HEK293 (cell line): ENCODE measurements around the gene SERPINA12.

Experiments used
- CTCF ChIA-PET: fragments of 350-600 bp; formaldehyde crosslinking; extraction: SDS; loops from one replicate; lab custom pipeline; 2021; ENCODE audit warnings: antibody characterized with exemption; lab: Yijun Ruan, JAX
- POLR2A ChIA-PET: fragments of 300-600 bp; formaldehyde crosslinking; extraction: SDS; loops from one replicate; lab custom pipeline; 2020; ENCODE audit warnings: antibody characterized with exemption, inconsistent platforms; lab: Yijun Ruan, JAX
- H3K27ac ChIP-seq: fragments of 200-500 bp; sonication (Bioruptor generic); 2 replicates; pipeline ENCODE4 v1.5.1; 2014; ENCODE audit warnings: low read depth, low read length, control low read depth, inconsistent platforms; ENCODE audit errors: extremely low read depth
- H3K36me3 ChIP-seq, 2 experiments: fragments of 200-500 bp in 1 of 2; sonication (Bioruptor generic) in 1 of 2; 1 replicate in 1 of 2; 2 replicates in 1 of 2; pipeline ENCODE4 v1.5.1; 2014 to 2017; ENCODE audit warnings: inconsistent platforms in 2 of 2, low read length in 2 of 2; ENCODE audit not compliant: control insufficient read depth in 2 of 2, insufficient read depth in 1 of 2
- H3K4me1 ChIP-seq: fragments of 200-500 bp; sonication (Bioruptor generic); 2 replicates; pipeline ENCODE4 v1.5.1; 2014; ENCODE audit warnings: mild to moderate bottlenecking, low read length, inconsistent platforms; ENCODE audit not compliant: control insufficient read depth, insufficient read depth
- H3K4me3 ChIP-seq: 2 replicates; pipeline ENCODE4 v1.5.1; 2011; ENCODE audit warnings: low read depth, mild to moderate bottlenecking, control low read depth, low read length, moderate library complexity
- H3K9me3 ChIP-seq: fragments of 200-500 bp; sonication (Bioruptor generic); 2 replicates; pipeline ENCODE4 v1.5.1; 2014; ENCODE audit warnings: low read depth, low read length, inconsistent platforms; ENCODE audit not compliant: control insufficient read depth, insufficient read depth
- BCL6B ChIP-seq: fragments of 450-650 bp; formaldehyde crosslinking; IDR thresholded peaks from 2 replicates; pipeline ENCODE4 v1.5.1; 2017; ENCODE audit warnings: missing biosample characterization, missing genetic modification characterization
- EGR2 ChIP-seq: fragments of 450-650 bp; formaldehyde crosslinking; IDR thresholded peaks from 2 replicates; pipeline ENCODE4 v1.5.1; 2016; ENCODE audit warnings: low read depth, missing biosample characterization, missing genetic modification characterization
- KLF1 ChIP-seq: fragments of 450-650 bp; formaldehyde crosslinking; IDR thresholded peaks from 2 replicates; pipeline ENCODE4 v1.5.1; 2016; ENCODE audit warnings: missing biosample characterization, missing genetic modification characterization
- REST ChIP-seq: fragments of 450-650 bp; formaldehyde crosslinking; IDR thresholded peaks from 2 replicates; pipeline ENCODE4 v1.5.1; 2016; ENCODE audit warnings: missing biosample characterization, missing genetic modification characterization
- ZFHX2 ChIP-seq: fragments of 450-650 bp; formaldehyde crosslinking; conservative IDR thresholded peaks from 2 replicates; pipeline ENCODE4 v1.5.1; 2016; ENCODE audit warnings: missing biosample characterization, missing genetic modification characterization
- ZNF324 ChIP-seq: fragments of 450-650 bp; formaldehyde crosslinking; IDR thresholded peaks from 2 replicates; pipeline ENCODE4 v1.5.1; 2016; ENCODE audit warnings: missing biosample characterization, missing genetic modification characterization
- ZNF501 ChIP-seq: fragments of 450-650 bp; formaldehyde crosslinking; IDR thresholded peaks from 2 replicates; pipeline ENCODE4 v1.5.1; 2016; ENCODE audit warnings: missing biosample characterization, missing genetic modification characterization
- ZNF518A ChIP-seq: fragments of 450-650 bp; formaldehyde crosslinking; conservative IDR thresholded peaks from 2 replicates; pipeline ENCODE4 v1.5.1; 2016; ENCODE audit warnings: low read depth, missing biosample characterization, missing genetic modification characterization
- TF ChIP-seq, protein P1 (sequence below): fragments of 450-650 bp; formaldehyde crosslinking; IDR thresholded peaks from 2 replicates; pipeline ENCODE4 v1.5.1; 2016; ENCODE audit warnings: missing biosample characterization, missing genetic modification characterization
- TF ChIP-seq, protein P2 (sequence below): fragments of 450-650 bp; formaldehyde crosslinking; IDR thresholded peaks from 2 replicates; pipeline ENCODE4 v1.5.1; 2016; ENCODE audit warnings: missing biosample characterization, missing genetic modification characterization
- TF ChIP-seq, protein P3 (sequence below): fragments of 450-650 bp; formaldehyde crosslinking; IDR thresholded peaks from 2 replicates; pipeline ENCODE4 v1.5.1; 2016; ENCODE audit warnings: missing biosample characterization, missing genetic modification characterization

SERPINA12 gene

DNA sequence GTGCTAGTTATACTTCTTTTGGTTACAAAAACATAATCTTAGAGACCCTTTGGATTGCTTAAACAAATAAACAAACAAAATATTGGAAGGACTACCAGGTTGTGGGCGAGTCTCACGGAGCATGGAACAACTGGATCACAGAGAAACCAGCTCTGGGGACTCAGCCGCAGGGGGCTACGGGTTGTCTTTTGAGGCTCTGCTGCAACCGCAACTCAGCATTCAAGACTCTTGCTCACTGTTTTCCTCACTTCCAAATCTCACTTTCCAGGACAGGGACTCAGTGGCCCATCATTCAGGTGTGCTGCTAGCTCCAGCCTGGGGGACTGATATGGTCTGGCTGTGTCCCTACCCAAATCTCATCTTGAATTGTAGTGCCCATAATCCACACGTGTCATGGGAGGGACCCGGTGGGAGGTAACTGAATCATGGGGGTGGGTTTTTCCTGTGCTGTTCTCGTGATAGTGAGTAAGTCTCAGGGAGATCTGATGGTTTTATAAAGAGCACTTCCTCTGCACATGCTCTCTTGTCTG is 37.9 kb upstream of the SERPINA12 start (continued):
- TF ChIP-seq REST (tag by site-specific recombination) = no peak

DNA sequence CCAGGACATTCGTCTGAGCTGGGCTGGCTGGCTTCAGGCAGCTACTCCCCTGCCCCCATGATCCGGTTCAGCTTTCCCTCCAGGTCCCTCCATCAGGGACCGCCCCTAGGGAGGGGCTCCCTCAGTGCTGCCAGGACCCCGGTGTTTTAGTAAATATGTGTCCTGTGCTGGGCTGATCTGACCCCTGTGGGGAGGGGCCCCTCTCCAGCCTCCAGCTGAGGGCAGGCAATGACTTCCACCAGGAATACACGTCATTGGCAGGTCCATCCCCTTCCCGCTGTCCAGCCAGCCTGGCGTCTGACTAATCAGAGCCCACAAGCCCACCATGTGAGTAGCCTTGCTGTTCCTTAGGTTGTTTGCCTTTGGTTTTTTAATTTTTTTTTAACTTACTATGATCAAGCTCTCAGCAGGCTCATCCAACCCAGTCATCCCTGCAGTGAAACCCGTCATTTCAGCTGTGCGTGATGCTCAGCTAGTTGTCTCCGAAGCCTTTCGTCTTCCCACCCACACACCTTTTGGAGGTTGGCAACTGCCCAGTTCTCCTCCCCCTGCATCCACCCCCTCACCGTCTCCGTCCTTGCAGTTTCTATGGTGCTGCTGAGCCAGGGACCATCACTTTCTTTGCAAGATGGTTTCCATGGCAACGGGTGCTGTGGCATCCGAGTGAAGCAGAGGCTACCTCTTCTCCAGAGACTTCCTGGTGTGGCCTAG is 36.0 kb upstream of the SERPINA12 start:
- CTCF ChIA-PET = no interaction called here
- H3K4me3 ChIP-seq = no peak overlapping the region
- H3K27ac ChIP-seq = no peak overlapping the region
- POLR2A ChIA-PET = no interaction called here
- H3K4me1 ChIP-seq = no peaks in the 10 kb centered on the region
- H3K9me3 ChIP-seq = no peaks in the 10 kb centered on the region
- peak; percentile 37 for TF ChIP-seq ZFHX2 (tag by site-specific recombination)
- 0 out of 2 replicates have a peak, but pooled peaks have one; percentile 10 for TF ChIP-seq EGR2 (tag by site-specific recombination)
- TF ChIP-seq, protein P1, sequence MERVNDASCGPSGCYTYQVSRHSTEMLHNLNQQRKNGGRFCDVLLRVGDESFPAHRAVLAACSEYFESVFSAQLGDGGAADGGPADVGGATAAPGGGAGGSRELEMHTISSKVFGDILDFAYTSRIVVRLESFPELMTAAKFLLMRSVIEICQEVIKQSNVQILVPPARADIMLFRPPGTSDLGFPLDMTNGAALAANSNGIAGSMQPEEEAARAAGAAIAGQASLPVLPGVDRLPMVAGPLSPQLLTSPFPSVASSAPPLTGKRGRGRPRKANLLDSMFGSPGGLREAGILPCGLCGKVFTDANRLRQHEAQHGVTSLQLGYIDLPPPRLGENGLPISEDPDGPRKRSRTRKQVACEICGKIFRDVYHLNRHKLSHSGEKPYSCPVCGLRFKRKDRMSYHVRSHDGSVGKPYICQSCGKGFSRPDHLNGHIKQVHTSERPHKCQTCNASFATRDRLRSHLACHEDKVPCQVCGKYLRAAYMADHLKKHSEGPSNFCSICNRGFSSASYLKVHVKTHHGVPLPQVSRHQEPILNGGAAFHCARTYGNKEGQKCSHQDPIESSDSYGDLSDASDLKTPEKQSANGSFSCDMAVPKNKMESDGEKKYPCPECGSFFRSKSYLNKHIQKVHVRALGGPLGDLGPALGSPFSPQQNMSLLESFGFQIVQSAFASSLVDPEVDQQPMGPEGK (tag by site-specific recombination) = no peak
- H3K36me3 ChIP-seq = no peaks in the 10 kb centered on the region

DNA sequence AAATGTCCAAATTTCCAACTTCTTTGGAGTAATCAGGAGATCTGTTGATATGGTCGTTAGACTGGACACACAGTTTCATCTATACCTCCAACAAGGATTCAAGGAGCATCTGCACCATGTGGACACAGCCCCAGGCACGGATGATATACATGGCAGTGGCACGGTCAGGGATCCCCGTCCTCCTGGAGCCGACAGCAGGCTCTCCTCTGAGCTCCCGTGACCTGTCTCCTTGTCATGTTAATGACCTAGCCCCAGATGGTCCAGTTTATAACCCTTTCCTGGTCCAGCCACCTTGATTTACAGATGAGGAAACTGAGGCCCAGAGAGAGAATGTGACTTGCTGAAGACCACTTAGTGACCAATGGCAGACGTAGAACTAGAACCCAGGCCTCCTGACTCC is 35.5 kb upstream of the SERPINA12 start:
- ChIA-PET CTCF (interaction anchor here (0.7 kb wide), 1 partner anchor 126 kb away, joined by 3 read pairs; no protein-coding TSS in a partner anchor), POLR2A (no interaction called here)
- H3K4me3 ChIP-seq = no peak overlapping the region
- no peaks in the 10 kb centered on the region for H3K36me3 ChIP-seq
- no peaks in the 10 kb centered on the region for H3K9me3 ChIP-seq
- no peak overlapping the region for H3K27ac ChIP-seq
- no peaks in the 10 kb centered on the region for H3K4me1 ChIP-seq
- TF ChIP-seq KLF1 (no peak), ZNF324 (tag by site-specific recombination) (no peak), REST (tag by site-specific recombination) (no peak), ZNF501 (tag by site-specific recombination) (no peak), BCL6B (tag by site-specific recombination) (no peak), ZNF518A (no peak)
- TF ChIP-seq, protein P2, sequence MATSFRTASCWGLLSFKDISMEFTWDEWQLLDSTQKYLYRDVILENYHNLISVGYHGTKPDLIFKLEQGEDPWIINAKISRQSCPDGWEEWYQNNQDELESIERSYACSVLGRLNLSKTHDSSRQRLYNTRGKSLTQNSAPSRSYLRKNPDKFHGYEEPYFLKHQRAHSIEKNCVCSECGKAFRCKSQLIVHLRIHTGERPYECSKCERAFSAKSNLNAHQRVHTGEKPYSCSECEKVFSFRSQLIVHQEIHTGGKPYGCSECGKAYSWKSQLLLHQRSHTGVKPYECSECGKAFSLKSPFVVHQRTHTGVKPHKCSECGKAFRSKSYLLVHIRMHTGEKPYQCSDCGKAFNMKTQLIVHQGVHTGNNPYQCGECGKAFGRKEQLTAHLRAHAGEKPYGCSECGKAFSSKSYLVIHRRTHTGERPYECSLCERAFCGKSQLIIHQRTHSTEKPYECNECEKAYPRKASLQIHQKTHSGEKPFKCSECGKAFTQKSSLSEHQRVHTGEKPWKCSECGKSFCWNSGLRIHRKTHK = no peak
- TF ChIP-seq, protein P3, sequence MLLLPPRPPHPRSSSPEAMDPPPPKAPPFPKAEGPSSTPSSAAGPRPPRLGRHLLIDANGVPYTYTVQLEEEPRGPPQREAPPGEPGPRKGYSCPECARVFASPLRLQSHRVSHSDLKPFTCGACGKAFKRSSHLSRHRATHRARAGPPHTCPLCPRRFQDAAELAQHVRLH = no peak
